ENCODE results near the gene CALML4. TPM values are rescaled to one million over a fixed set of nuclear protein-coding genes. Genes with fewer than 3 reads are reported as not detected.

The CALML4 gene
- total and polyA plus RNA-seq, 4 donors: 3.6 to 8.0 (median 6.5) TPM

DNA sequence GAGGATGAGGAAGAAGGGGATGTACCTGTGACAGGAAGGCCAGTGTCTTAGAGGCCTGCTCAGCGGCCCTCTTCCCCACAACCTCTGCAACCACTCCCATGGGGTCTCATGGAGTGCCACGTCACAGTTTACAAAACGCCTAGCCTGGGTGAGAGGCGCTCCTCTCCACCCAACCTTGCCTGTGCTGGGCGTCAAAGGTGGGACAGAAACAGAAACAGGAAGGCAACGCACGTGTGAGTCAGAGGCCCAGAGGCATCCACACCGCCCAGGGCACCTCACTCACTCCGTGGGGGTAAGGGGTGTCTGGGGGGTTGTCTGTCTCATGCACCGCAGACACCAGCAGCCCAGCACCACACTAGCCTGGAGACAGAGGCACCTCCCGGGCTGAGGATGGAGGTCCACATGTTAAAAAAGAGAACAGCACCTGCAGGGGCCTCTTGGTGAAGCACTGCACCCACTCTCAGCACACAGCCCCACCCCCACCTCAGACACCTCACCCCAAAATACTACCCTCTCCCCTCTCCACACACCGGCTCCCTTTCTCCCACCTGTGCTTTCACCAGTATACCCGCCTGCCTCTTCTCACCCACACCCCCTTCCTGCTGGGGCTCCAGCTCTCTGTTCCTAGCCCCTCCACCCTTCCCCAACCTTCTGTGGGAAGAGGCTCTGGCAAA, 4.7 kb upstream of the CALML4 start:
- Histone ChIP-seq H3K9me3 (ENCODE audit: control insufficient read depth in 4 of 4, low read length in 3 of 4) (no peaks in the 10 kb centered on the region), H3K4me3 (ENCODE audit: low read depth in 1 of 3, low read length in 3 of 3) (no peak overlapping the region), H3K27me3 (ENCODE audit: control insufficient read depth in 4 of 4, insufficient read depth in 4 of 4, low read length in 3 of 4) (no peaks in the 10 kb centered on the region), H3K27ac (ENCODE audit: low read depth in 1 of 2, low read length in 2 of 2) (no peak overlapping the region), H3K9ac (ENCODE audit: low read depth in 1 of 2, low read length in 2 of 2) (no peak overlapping the region), H3K36me3 (ENCODE audit: control insufficient read depth in 4 of 4, insufficient read depth in 3 of 4, low read depth in 1 of 4, low read length in 3 of 4) (no peaks in the 10 kb centered on the region), H3K4me1 (ENCODE audit: control insufficient read depth in 4 of 4, insufficient read depth in 4 of 4, low read length in 3 of 4) (peaks cover 8 to 24% (median 14%) of the 10 kb centered on the region in 4 donors)
- 80% methylated on average over 13 of the region's 13 CpGs for WGBS
- TF ChIP-seq NR2F2 (IDR thresholded peaks at IDR 0.05) (no peak), EGR1 (IDR thresholded peaks at IDR 0.05; ENCODE audit: low read depth in 2 of 2) (no peak), RAD21 (IDR thresholded peaks at IDR 0.05) (no peak), JUND (IDR thresholded peaks at IDR 0.05) (no peak), YY1 (IDR thresholded peaks at IDR 0.05) (no peak), RXRA (IDR thresholded peaks at IDR 0.05) (no peak), GABPA (IDR thresholded peaks at IDR 0.05 in 1 of 2, conservative IDR thresholded peaks at IDR 0.05 in 1 of 2) (no peak), HNF4A (conservative IDR thresholded peaks at IDR 0.05) (no peak), HNF4G (IDR thresholded peaks at IDR 0.05) (no peak), FOXA1 (IDR thresholded peaks at IDR 0.05) (no peak), FOXA2 (IDR thresholded peaks at IDR 0.05) (no peak), SP1 (IDR thresholded peaks at IDR 0.05) (no peak), TAF1 (conservative IDR thresholded peaks at IDR 0.05) (no peak)
- TF ChIP-seq, protein P1, sequence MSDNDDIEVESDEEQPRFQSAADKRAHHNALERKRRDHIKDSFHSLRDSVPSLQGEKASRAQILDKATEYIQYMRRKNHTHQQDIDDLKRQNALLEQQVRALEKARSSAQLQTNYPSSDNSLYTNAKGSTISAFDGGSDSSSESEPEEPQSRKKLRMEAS (IDR thresholded peaks at IDR 0.05): no peak
- TF ChIP-seq, protein P2, sequence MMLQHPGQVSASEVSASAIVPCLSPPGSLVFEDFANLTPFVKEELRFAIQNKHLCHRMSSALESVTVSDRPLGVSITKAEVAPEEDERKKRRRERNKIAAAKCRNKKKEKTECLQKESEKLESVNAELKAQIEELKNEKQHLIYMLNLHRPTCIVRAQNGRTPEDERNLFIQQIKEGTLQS (IDR thresholded peaks at IDR 0.05): no peak
- TF ChIP-seq, protein P3, sequence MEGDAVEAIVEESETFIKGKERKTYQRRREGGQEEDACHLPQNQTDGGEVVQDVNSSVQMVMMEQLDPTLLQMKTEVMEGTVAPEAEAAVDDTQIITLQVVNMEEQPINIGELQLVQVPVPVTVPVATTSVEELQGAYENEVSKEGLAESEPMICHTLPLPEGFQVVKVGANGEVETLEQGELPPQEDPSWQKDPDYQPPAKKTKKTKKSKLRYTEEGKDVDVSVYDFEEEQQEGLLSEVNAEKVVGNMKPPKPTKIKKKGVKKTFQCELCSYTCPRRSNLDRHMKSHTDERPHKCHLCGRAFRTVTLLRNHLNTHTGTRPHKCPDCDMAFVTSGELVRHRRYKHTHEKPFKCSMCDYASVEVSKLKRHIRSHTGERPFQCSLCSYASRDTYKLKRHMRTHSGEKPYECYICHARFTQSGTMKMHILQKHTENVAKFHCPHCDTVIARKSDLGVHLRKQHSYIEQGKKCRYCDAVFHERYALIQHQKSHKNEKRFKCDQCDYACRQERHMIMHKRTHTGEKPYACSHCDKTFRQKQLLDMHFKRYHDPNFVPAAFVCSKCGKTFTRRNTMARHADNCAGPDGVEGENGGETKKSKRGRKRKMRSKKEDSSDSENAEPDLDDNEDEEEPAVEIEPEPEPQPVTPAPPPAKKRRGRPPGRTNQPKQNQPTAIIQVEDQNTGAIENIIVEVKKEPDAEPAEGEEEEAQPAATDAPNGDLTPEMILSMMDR (IDR thresholded peaks at IDR 0.05; ENCODE audit: low read depth, low read length, missing input control): no peak
- TF ChIP-seq, protein P4, sequence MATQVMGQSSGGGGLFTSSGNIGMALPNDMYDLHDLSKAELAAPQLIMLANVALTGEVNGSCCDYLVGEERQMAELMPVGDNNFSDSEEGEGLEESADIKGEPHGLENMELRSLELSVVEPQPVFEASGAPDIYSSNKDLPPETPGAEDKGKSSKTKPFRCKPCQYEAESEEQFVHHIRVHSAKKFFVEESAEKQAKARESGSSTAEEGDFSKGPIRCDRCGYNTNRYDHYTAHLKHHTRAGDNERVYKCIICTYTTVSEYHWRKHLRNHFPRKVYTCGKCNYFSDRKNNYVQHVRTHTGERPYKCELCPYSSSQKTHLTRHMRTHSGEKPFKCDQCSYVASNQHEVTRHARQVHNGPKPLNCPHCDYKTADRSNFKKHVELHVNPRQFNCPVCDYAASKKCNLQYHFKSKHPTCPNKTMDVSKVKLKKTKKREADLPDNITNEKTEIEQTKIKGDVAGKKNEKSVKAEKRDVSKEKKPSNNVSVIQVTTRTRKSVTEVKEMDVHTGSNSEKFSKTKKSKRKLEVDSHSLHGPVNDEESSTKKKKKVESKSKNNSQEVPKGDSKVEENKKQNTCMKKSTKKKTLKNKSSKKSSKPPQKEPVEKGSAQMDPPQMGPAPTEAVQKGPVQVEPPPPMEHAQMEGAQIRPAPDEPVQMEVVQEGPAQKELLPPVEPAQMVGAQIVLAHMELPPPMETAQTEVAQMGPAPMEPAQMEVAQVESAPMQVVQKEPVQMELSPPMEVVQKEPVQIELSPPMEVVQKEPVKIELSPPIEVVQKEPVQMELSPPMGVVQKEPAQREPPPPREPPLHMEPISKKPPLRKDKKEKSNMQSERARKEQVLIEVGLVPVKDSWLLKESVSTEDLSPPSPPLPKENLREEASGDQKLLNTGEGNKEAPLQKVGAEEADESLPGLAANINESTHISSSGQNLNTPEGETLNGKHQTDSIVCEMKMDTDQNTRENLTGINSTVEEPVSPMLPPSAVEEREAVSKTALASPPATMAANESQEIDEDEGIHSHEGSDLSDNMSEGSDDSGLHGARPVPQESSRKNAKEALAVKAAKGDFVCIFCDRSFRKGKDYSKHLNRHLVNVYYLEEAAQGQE (IDR thresholded peaks at IDR 0.05): no peak
- TF ChIP-seq, protein P5, sequence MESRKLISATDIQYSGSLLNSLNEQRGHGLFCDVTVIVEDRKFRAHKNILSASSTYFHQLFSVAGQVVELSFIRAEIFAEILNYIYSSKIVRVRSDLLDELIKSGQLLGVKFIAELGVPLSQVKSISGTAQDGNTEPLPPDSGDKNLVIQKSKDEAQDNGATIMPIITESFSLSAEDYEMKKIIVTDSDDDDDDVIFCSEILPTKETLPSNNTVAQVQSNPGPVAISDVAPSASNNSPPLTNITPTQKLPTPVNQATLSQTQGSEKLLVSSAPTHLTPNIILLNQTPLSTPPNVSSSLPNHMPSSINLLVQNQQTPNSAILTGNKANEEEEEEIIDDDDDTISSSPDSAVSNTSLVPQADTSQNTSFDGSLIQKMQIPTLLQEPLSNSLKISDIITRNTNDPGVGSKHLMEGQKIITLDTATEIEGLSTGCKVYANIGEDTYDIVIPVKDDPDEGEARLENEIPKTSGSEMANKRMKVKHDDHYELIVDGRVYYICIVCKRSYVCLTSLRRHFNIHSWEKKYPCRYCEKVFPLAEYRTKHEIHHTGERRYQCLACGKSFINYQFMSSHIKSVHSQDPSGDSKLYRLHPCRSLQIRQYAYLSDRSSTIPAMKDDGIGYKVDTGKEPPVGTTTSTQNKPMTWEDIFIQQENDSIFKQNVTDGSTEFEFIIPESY (IDR thresholded peaks at IDR 0.05): no peak
- DNase-seq (ENCODE audit: low spot score): no peak

Measured in liver (tissue), 9 donors.